Measurements from ENCODE around the gene IRAK3. TPM values are rescaled to one million over a fixed set of nuclear protein-coding genes. Genes with fewer than 3 reads are reported as not detected.
A peak's percentile ranks its signal among the peaks of the same experiment; 100 is the strongest.

Gene IRAK3
- total RNA-seq, 2 donors from 2014 or later: 3.3 to 3.6 TPM

- Histone ChIP-seq H3K27me3 (no peaks in the 10 kb centered on the region), H3K4me3 (no peak overlapping the region), H3K36me3 (no peaks in the 10 kb centered on the region), H3K27ac (peak overlapping the region; percentile 57), H3K9ac (ENCODE audit: low read depth in 2 of 2, low read length in 2 of 2) (no peak overlapping the region), H3K4me1 (no peaks in the 10 kb centered on the region), H3K9me3 (no peaks in the 10 kb centered on the region)
- peak; percentile 58 for DNase-seq
- intact Hi-C loops (cut with DNase I): no loop called here
- TF ChIP-seq, protein P1, sequence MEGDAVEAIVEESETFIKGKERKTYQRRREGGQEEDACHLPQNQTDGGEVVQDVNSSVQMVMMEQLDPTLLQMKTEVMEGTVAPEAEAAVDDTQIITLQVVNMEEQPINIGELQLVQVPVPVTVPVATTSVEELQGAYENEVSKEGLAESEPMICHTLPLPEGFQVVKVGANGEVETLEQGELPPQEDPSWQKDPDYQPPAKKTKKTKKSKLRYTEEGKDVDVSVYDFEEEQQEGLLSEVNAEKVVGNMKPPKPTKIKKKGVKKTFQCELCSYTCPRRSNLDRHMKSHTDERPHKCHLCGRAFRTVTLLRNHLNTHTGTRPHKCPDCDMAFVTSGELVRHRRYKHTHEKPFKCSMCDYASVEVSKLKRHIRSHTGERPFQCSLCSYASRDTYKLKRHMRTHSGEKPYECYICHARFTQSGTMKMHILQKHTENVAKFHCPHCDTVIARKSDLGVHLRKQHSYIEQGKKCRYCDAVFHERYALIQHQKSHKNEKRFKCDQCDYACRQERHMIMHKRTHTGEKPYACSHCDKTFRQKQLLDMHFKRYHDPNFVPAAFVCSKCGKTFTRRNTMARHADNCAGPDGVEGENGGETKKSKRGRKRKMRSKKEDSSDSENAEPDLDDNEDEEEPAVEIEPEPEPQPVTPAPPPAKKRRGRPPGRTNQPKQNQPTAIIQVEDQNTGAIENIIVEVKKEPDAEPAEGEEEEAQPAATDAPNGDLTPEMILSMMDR (IDR thresholded peaks at IDR 0.05): no peak
Measured at GRCh38 chr12:66156654-66157053, 32.4 kb upstream of the IRAK3 start.

GRCh38 chr12:66159123-66159522 lies 29.9 kb upstream of the IRAK3 start:
- Histone ChIP-seq H3K27ac (peak overlapping the region; percentile 66), H3K4me3 (no peak overlapping the region), H3K9me3 (no peaks in the 10 kb centered on the region), H3K4me1 (no peaks in the 10 kb centered on the region), H3K36me3 (no peaks in the 10 kb centered on the region), H3K27me3 (no peaks in the 10 kb centered on the region), H3K9ac (ENCODE audit: low read depth in 2 of 2, low read length in 2 of 2) (no peak overlapping the region)
- intact Hi-C loops (cut with DNase I): no loop called here
- TF ChIP-seq, protein P1 (IDR thresholded peaks at IDR 0.05): no peak
- DNase-seq: no peak

GRCh38 chr12:66160704-66161103 lies 28.3 kb upstream of the IRAK3 start:
- H3K4me3 ChIP-seq: no peak overlapping the region
- no peaks in the 10 kb centered on the region for H3K36me3 ChIP-seq
- TF ChIP-seq, protein P1 (IDR thresholded peaks at IDR 0.05): no peak
- no peaks in the 10 kb centered on the region for H3K4me1 ChIP-seq
- H3K27me3 ChIP-seq: no peaks in the 10 kb centered on the region
- no peaks in the 10 kb centered on the region for H3K9me3 ChIP-seq
- intact Hi-C loops (cut with DNase I): no loop called here
- H3K9ac ChIP-seq (ENCODE audit: low read depth in 2 of 2, low read length in 2 of 2): no peak overlapping the region
- no peak for DNase-seq
- no peak overlapping the region for H3K27ac ChIP-seq

DNA sequence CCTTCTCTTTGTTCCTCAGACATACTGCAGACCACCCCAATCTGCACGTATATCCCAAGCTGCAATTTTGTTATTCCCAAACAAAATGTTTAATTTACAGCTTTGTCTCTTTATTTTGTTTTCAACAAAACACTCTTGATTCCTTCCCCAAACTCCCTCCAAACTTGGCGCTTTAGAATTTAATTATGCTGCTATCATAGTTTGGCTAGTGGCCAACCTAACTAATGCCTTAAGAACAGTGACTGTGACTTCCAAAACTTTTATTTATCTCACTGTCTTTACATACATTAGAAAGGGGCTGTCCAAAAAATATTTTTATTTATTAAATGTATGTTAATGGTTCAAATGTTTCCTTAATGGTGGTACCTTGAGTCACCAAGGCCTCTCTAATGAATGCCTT lies 26.3 kb upstream of the IRAK3 start:
- H3K4me3 ChIP-seq: no peak overlapping the region
- no peak overlapping the region for H3K27ac ChIP-seq
- DNase-seq: no peak
- no peaks in the 10 kb centered on the region for H3K27me3 ChIP-seq
- no peaks in the 10 kb centered on the region for H3K9me3 ChIP-seq
- intact Hi-C loops (cut with DNase I): no loop called here
- TF ChIP-seq, protein P1 (IDR thresholded peaks at IDR 0.05): no peak
- H3K9ac ChIP-seq (ENCODE audit: low read depth in 2 of 2, low read length in 2 of 2): no peak overlapping the region
- H3K36me3 ChIP-seq: no peaks in the 10 kb centered on the region
- no peaks in the 10 kb centered on the region for H3K4me1 ChIP-seq

GRCh38 chr12:66163289-66163688 lies 25.7 kb upstream of the IRAK3 start:
- Histone ChIP-seq H3K27ac (no peak overlapping the region), H3K27me3 (no peaks in the 10 kb centered on the region), H3K36me3 (no peaks in the 10 kb centered on the region), H3K9me3 (no peaks in the 10 kb centered on the region), H3K4me3 (no peak overlapping the region), H3K9ac (ENCODE audit: low read depth in 2 of 2, low read length in 2 of 2) (no peak overlapping the region), H3K4me1 (no peaks in the 10 kb centered on the region)
- DNase-seq: no peak
- intact Hi-C loops (cut with DNase I): no loop called here
- TF ChIP-seq, protein P1 (IDR thresholded peaks at IDR 0.05): no peak

All from colonic mucosa (tissue), 4 donors.